ENCODE measurements around the gene GPR65. TPM values are rescaled to one million over a fixed set of nuclear protein-coding genes. Genes with fewer than 3 reads are reported as not detected.

Gene GPR65
- total and polyA plus RNA-seq, 4 donors, result 2.1 to 8.1 (median 4.0) TPM

- H3K27me3 ChIP-seq (ENCODE audit: control insufficient read depth in 3 of 3, insufficient read depth in 3 of 3, low read length in 2 of 3), result no peaks in the 10 kb centered on the region
- H3K4me3 ChIP-seq, result no peak overlapping the region
- peaks cover 5 to 23% (median 7%) of the 10 kb centered on the region in 4 donors for H3K36me3 ChIP-seq (ENCODE audit: control insufficient read depth in 4 of 4, insufficient read depth in 4 of 4, low read length in 4 of 4)
- no peak overlapping the region for H3K9ac ChIP-seq (ENCODE audit: insufficient read depth in 1 of 2, low read length in 2 of 2)
- H3K27ac ChIP-seq (ENCODE audit: low read depth in 1 of 2, low read length in 1 of 2), result no peak overlapping the region
- ATAC-seq (ENCODE audit: insufficient read depth, low FRiP score) (no peak), DNase-seq (no peak)
- no peak for TF ChIP-seq CTCF (IDR thresholded peaks at IDR 0.05; ENCODE audit: control extremely low read depth, extremely low read depth)
- no peaks in the 10 kb centered on the region for H3K4me1 ChIP-seq (ENCODE audit: control insufficient read depth in 5 of 5, insufficient read depth in 5 of 5, low read length in 5 of 5)
- no peaks in the 10 kb centered on the region for H3K9me3 ChIP-seq (ENCODE audit: control insufficient read depth in 4 of 4, insufficient read depth in 3 of 4, low read length in 3 of 4)
Measured at GRCh38 chr14:87975636-87976035, 29.3 kb upstream of the GPR65 start.

- Histone ChIP-seq H3K9me3 (ENCODE audit: control insufficient read depth in 4 of 4, insufficient read depth in 3 of 4, low read length in 3 of 4) (no peaks in the 10 kb centered on the region), H3K4me1 (ENCODE audit: control insufficient read depth in 5 of 5, insufficient read depth in 5 of 5, low read length in 5 of 5) (no peaks in the 10 kb centered on the region), H3K4me3 (no peak overlapping the region), H3K27ac (ENCODE audit: low read depth in 1 of 2, low read length in 1 of 2) (no peak overlapping the region), H3K9ac (ENCODE audit: insufficient read depth in 1 of 2, low read length in 2 of 2) (no peak overlapping the region), H3K36me3 (ENCODE audit: control insufficient read depth in 4 of 4, insufficient read depth in 4 of 4, low read length in 4 of 4) (peaks cover 3 to 26% (median 9%) of the 10 kb centered on the region in 4 donors), H3K27me3 (ENCODE audit: control insufficient read depth in 3 of 3, insufficient read depth in 3 of 3, low read length in 2 of 3) (no peaks in the 10 kb centered on the region)
- no peak for DNase-seq
- TF ChIP-seq CTCF (IDR thresholded peaks at IDR 0.05; ENCODE audit: control extremely low read depth, extremely low read depth), result no peak
- no peak for ATAC-seq (ENCODE audit: insufficient read depth, low FRiP score)
- WGBS, 2 donors, result 97 to 100% methylated on average over 1 of the region's 1 CpG
Measured at GRCh38 chr14:87979689-87980088, 25.2 kb upstream of the GPR65 start.

GRCh38 chr14:87989221-87989955, 15.5 kb upstream of the GPR65 start:
- no peaks in the 10 kb centered on the region for H3K9me3 ChIP-seq (ENCODE audit: control insufficient read depth in 4 of 4, insufficient read depth in 3 of 4, low read length in 3 of 4)
- WGBS, 2 donors, result 95 to 96% methylated on average over 5 of the region's 5 CpGs

More at GRCh38 chr14:87989221-87989955, 15.5 kb upstream of the GPR65 start:
- H3K9ac ChIP-seq (ENCODE audit: insufficient read depth in 1 of 2, low read length in 2 of 2), result no peak overlapping the region
- ATAC-seq (ENCODE audit: insufficient read depth, low FRiP score) (no peak), DNase-seq (no peak)
- peaks cover 0 to 10% (median 2%) of the 10 kb centered on the region in 5 donors for H3K4me1 ChIP-seq (ENCODE audit: control insufficient read depth in 5 of 5, insufficient read depth in 5 of 5, low read length in 5 of 5)
- no peak overlapping the region for H3K27ac ChIP-seq (ENCODE audit: low read depth in 1 of 2, low read length in 1 of 2)
- no peaks in the 10 kb centered on the region for H3K27me3 ChIP-seq (ENCODE audit: control insufficient read depth in 3 of 3, insufficient read depth in 3 of 3, low read length in 2 of 3)
- peaks cover 0 to 5% (median 3%) of the 10 kb centered on the region in 4 donors for H3K36me3 ChIP-seq (ENCODE audit: control insufficient read depth in 4 of 4, insufficient read depth in 4 of 4, low read length in 4 of 4)
- no peak for TF ChIP-seq CTCF (IDR thresholded peaks at IDR 0.05; ENCODE audit: control extremely low read depth, extremely low read depth)
- no peak overlapping the region for H3K4me3 ChIP-seq

All from lung (tissue), 12 donors.